Measurements from ENCODE around the gene TMEM94. TPM values are rescaled to one million over a fixed set of nuclear protein-coding genes. Genes with fewer than 3 reads are reported as not detected.

TMEM94 gene
- total RNA-seq, 1 experiment from 2014 or later = 61.4 TPM

GRCh38 chr17:75457047-75457654 lies 716 bp downstream of the TMEM94 start:
- peak overlapping the region; percentile 95 for H3K14ac ChIP-seq (ENCODE audit: insufficient read depth, low read length)
- H3K4ac ChIP-seq (ENCODE audit: low read depth, low read length) = no peak overlapping the region
- WGBS (ENCODE audit: extremely low coverage, insufficient read length, low lambda C conversion rate) = no CpG with 5 or more reads among the region's 38 CpGs
- DNase-seq = peak; percentile 87
- H3K56ac ChIP-seq (ENCODE audit: insufficient read length, low read depth, low read length) = no peak overlapping the region
- H2AFZ ChIP-seq (ENCODE audit: low read length) = no peak overlapping the region
- TF ChIP-seq CTCF (conservative IDR thresholded peaks at IDR 0.05) = no peak
- no peaks in the 10 kb centered on the region for H4K20me1 ChIP-seq (ENCODE audit: control insufficient read depth, insufficient read depth, insufficient read length)
- H2BK5ac ChIP-seq (ENCODE audit: insufficient read length, low read length) = no peak overlapping the region
- H3K18ac ChIP-seq (ENCODE audit: insufficient read length, low read depth, low read length) = peak overlapping the region; percentile 89
- no peaks in the 10 kb centered on the region for H3K9me3 ChIP-seq (ENCODE audit: control insufficient read depth, low read depth, low read length)
- H2BK15ac ChIP-seq (ENCODE audit: low read depth, low read length) = no peak overlapping the region
- H3K4me2 ChIP-seq (ENCODE audit: insufficient read depth, insufficient read length, low read length) = peak overlapping the region; percentile 75
- H3K23me2 ChIP-seq (ENCODE audit: insufficient read length, low read depth, low read length, poor library complexity, severe bottlenecking) = peaks cover 13% of the 10 kb centered on the region
- peak overlapping the region; percentile 89 for H3K9ac ChIP-seq (ENCODE audit: extremely low read depth, insufficient read length, low read length)
- Mint-ChIP-seq H3K36me3 (ENCODE audit: insufficient read depth in 1 of 3, low read depth in 3 of 3) (no peaks in the 10 kb centered on the region), H3K9me3 (no peaks in the 10 kb centered on the region), H3K27me3 (ENCODE audit: low read depth) (no peaks in the 10 kb centered on the region), H3K4me1 (peaks cover 18 to 21% of the 10 kb centered on the region in 2 experiments), H3K27ac (peak overlapping the region; percentile 92 to 98 (median 94)), H3K4me3 (peak overlapping the region; percentile 81 to 88)
- no peak overlapping the region for H4K8ac ChIP-seq (replicated peaks; ENCODE audit: insufficient read length, low read depth, low read length)
- H2AK5ac ChIP-seq (ENCODE audit: insufficient read length, low read length) = no peak overlapping the region
- H4K5ac ChIP-seq (ENCODE audit: insufficient read length, low read depth, low read length) = no peak overlapping the region
- no peak overlapping the region for H3K23ac ChIP-seq (ENCODE audit: insufficient read length, low read depth, low read length)
- no peaks in the 10 kb centered on the region for H3K79me1 ChIP-seq (ENCODE audit: insufficient read depth, low read depth, low read length, poor library complexity, severe bottlenecking)
- H2BK20ac ChIP-seq (ENCODE audit: low read depth, low read length, poor library complexity, severe bottlenecking) = no peak overlapping the region
- no peaks in the 10 kb centered on the region; the same call in 1 of the 2 replicates for H3K4me1 ChIP-seq (ENCODE audit: insufficient read depth, low read length)
- no peak overlapping the region for H4K91ac ChIP-seq (ENCODE audit: insufficient read length, low read depth, low read length)
- no peak overlapping the region for H3T11ph ChIP-seq (ENCODE audit: low read length)
- no peak overlapping the region for H2BK12ac ChIP-seq (ENCODE audit: insufficient read length, low read depth, low read length)
- H3K79me2 ChIP-seq (ENCODE audit: insufficient read depth, low read length) = no peaks in the 10 kb centered on the region
- H2BK120ac ChIP-seq (ENCODE audit: low read depth, low read length, poor library complexity, severe bottlenecking) = peak overlapping the region; percentile 49
- H3K27me3 ChIP-seq (ENCODE audit: insufficient read depth, low read length) = no peaks in the 10 kb centered on the region
- no peak overlapping the region for H3K27ac ChIP-seq (ENCODE audit: insufficient read length, low read depth, low read length)
